ENCODE measurements around the gene PSEN1. TPM values are rescaled to one million over a fixed set of nuclear protein-coding genes. Genes with fewer than 3 reads are reported as not detected.
A peak's percentile ranks its signal among the peaks of the same experiment; 100 is the strongest.

The PSEN1 gene
- total RNA-seq = 10 to 100 TPM; 38.5 to 43.0 TPM

DNA sequence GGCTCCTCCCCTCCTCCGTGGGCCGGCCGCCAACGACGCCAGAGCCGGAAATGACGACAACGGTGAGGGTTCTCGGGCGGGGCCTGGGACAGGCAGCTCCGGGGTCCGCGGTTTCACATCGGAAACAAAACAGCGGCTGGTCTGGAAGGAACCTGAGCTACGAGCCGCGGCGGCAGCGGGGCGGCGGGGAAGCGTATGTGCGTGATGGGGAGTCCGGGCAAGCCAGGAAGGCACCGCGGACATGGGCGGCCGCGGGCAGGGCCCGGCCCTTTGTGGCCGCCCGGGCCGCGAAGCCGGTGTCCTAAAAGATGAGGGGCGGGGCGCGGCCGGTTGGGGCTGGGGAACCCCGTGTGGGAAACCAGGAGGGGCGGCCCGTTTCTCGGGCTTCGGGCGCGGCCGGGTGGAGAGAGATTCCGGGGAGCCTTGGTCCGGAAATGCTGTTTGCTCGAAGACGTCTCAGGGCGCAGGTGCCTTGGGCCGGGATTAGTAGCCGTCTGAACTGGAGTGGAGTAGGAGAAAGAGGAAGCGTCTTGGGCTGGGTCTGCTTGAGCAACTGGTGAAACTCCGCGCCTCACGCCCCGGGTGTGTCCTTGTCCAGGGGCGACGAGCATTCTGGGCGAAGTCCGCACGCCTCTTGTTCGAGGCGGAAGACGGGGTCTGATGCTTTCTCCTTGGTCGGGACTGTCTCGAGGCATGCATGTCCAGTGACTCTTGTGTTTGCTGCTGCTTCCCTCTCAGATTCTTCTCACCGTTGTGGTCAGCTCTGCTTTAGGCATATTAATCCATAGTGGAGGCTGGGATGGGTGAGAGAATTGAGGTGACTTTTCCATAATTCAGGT lies at the start of gene PSEN1:
PSEN1 (plus strand) TSS at position 121 of the 839 bp plus-strand sequence. CDS start 11,513 bp downstream, outside the sequence.
- Mint-ChIP-seq H3K27me3 (no peaks in the 10 kb centered on the region), H3K27ac (peak within 1 kb of the TSS; percentile 99), H3K9me3 (peaks cover 14% of the 10 kb centered on the region), H3K4me3 (peak within 1 kb of the TSS; percentile 85), H3K4me1 (peaks cover 19% of the 10 kb centered on the region), H3K36me3 (peaks cover 26% of the 10 kb centered on the region)
- DNase-seq (peak; percentile 99), ATAC-seq (ENCODE audit: low read depth) (peak; percentile 93)
- POLR2A ChIA-PET = interaction anchor here (0.6 to 1.7 kb wide), 11 partner anchors 10 to 618 kb away, joined by 3 to 15 read pairs (median 4); partner anchors contain the start of genes NUMB, RBM25, RIOX1 and ZFYVE1

GRCh38 chr14:73091044-73091443 lies 45.3 kb upstream of the PSEN1 start:
- Mint-ChIP-seq H3K4me1 (peaks cover 6% of the 10 kb centered on the region), H3K27me3 (no peaks in the 10 kb centered on the region), H3K4me3 (no peak overlapping the region), H3K9me3 (no peaks in the 10 kb centered on the region), H3K27ac (no peak overlapping the region), H3K36me3 (peaks cover 46% of the 10 kb centered on the region)
- POLR2A ChIA-PET = no interaction called here
- DNase-seq (no peak), ATAC-seq (ENCODE audit: low read depth) (no peak)

DNA sequence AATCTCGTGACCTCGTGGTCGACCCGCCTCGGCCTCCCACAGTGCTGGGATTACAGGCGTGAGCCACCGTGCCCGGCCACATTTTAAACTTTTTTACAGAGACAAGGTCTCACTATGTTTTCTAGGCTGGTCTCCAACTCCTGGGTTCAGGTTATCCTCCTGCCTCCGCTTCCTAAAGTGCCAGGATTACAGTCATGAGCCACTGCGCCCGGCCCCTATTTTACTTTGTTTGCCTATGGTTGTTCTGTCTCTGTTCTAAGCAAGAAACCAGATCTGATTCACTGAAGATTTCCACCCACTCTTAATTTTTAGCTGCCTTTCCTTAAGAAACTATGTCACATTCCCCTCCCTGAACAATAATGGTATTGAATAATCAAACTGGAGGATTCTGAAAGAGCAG lies 38.9 kb upstream of the PSEN1 start:
- Mint-ChIP-seq H3K4me3 (no peak overlapping the region), H3K9me3 (no peaks in the 10 kb centered on the region), H3K36me3 (peaks cover 20% of the 10 kb centered on the region), H3K27ac (no peak overlapping the region), H3K4me1 (peaks cover 4% of the 10 kb centered on the region), H3K27me3 (no peaks in the 10 kb centered on the region)
- POLR2A ChIA-PET = interaction anchor here (0.6 kb wide), 1 partner anchor 23 kb away, joined by 5 read pairs; no protein-coding TSS in a partner anchor
- DNase-seq (no peak), ATAC-seq (ENCODE audit: low read depth) (no peak)

DNA sequence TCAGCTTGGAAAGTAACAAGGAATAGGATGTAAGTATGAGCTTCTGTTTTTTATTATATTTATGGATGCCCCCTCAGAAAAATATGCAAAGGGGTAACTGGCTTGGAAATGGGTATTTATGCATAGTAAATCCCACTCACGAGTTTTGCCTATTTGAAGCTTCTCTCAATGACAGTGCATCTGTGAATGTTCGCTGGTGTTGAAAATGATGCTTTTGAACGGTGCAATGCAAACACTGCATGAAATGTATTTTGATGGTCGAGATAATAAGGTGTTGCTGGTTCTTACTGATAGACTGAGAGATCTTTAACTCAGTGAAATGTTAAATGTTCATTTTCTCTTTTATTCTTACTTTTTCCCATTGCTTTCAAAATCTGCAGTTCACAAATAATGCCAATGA lies 36.0 kb upstream of the PSEN1 start:
- no peak overlapping the region for H3K27ac Mint-ChIP-seq

DNA sequence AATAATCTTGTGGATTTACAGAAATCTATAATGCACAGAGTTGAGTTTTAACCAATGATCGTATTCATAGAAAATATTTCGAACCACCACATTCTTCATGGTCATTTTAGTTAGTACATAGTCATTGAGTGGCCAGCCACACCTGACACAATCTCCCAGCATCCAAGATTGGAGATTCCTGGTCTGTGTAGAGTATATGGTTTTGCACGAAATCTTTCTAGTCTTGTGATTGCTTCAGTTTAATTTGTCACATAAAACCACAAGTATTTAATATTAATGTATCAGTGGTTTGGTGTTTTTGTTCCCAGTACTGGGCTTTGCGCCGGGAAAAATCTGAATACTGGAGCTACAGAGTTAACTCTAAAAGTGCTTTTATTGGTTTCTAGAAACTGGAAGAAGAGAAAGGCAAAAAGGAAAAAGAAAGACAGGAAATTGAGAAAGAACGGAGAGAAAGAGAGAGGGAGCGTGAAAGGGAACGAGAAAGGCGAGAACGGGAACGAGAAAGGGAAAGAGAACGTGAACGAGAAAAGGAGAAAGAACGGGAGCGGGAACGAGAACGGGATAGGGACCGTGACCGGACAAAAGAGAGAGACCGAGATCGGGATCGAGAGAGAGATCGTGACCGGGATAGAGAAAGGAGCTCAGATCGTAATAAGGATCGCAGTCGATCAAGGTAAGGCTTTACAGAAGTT lies 33.4 kb upstream of the PSEN1 start:
- no peaks in the 10 kb centered on the region for H3K9me3 Mint-ChIP-seq
- ATAC-seq (ENCODE audit: low read depth) (no peak), DNase-seq (no peak)
- H3K27ac Mint-ChIP-seq = no peak overlapping the region
- POLR2A ChIA-PET = no interaction called here
- H3K36me3 Mint-ChIP-seq = peaks cover 25% of the 10 kb centered on the region
- H3K4me1 Mint-ChIP-seq = no peaks in the 10 kb centered on the region
- H3K4me3 Mint-ChIP-seq = no peak overlapping the region
- no peaks in the 10 kb centered on the region for H3K27me3 Mint-ChIP-seq

More for the DNA sequence above, 36.0 kb upstream of the PSEN1 start:
- Mint-ChIP-seq H3K27me3 (no peaks in the 10 kb centered on the region), H3K4me3 (no peak overlapping the region), H3K36me3 (peaks cover 22% of the 10 kb centered on the region), H3K9me3 (no peaks in the 10 kb centered on the region), H3K4me1 (peaks cover 4% of the 10 kb centered on the region)
- POLR2A ChIA-PET = no interaction called here
- no peak for DNase-seq
- no peak for ATAC-seq (ENCODE audit: low read depth)

DNA sequence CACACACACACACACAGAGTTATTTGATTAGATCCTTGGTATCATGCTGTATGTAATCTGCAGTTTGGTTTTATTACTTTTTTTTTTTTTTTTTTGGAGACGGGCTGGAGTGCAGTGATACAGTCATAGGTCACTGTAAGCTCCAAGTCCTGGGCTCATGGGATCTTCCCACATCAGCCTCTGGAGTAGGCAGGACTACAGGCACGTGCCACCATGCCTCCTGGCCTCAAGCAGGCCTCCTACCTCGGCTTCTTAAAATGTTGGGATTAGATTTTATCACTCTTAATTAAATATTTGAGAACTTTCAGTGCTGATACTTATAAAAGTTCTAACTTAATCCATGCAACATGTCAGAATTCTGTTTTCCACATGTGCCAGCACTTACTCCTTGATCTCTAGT lies 31.3 kb upstream of the PSEN1 start:
- no peak for DNase-seq
- no peak overlapping the region for H3K4me3 Mint-ChIP-seq
- H3K9me3 Mint-ChIP-seq = no peaks in the 10 kb centered on the region
- H3K36me3 Mint-ChIP-seq = peaks cover 34% of the 10 kb centered on the region
- no peaks in the 10 kb centered on the region for H3K4me1 Mint-ChIP-seq
- H3K27ac Mint-ChIP-seq = no peak overlapping the region
- ATAC-seq (ENCODE audit: low read depth) = no peak
- H3K27me3 Mint-ChIP-seq = no peaks in the 10 kb centered on the region
- POLR2A ChIA-PET = no interaction called here

- ATAC-seq (ENCODE audit: low read depth) (no peak), DNase-seq (no peak)
- Mint-ChIP-seq H3K4me3 (no peak overlapping the region), H3K27ac (no peak overlapping the region), H3K4me1 (no peaks in the 10 kb centered on the region), H3K27me3 (no peaks in the 10 kb centered on the region), H3K9me3 (no peaks in the 10 kb centered on the region), H3K36me3 (peaks cover 30% of the 10 kb centered on the region)
- POLR2A ChIA-PET = no interaction called here
Measured at GRCh38 chr14:73105727-73106126, 30.6 kb upstream of the PSEN1 start.

- ATAC-seq (ENCODE audit: low read depth) (no peak), DNase-seq (no peak)
- Mint-ChIP-seq H3K36me3 (peaks cover 36% of the 10 kb centered on the region), H3K27ac (peak overlapping the region; percentile 3), H3K4me1 (peaks cover 7% of the 10 kb centered on the region), H3K4me3 (no peak overlapping the region), H3K9me3 (no peaks in the 10 kb centered on the region), H3K27me3 (no peaks in the 10 kb centered on the region)
- POLR2A ChIA-PET = no interaction called here
Measured at GRCh38 chr14:73116079-73116665, 20.1 kb upstream of the PSEN1 start.

- H3K9me3 Mint-ChIP-seq = no peaks in the 10 kb centered on the region
- no peak overlapping the region for H3K27ac Mint-ChIP-seq
- H3K4me1 Mint-ChIP-seq = peaks cover 3% of the 10 kb centered on the region
- no peaks in the 10 kb centered on the region for H3K27me3 Mint-ChIP-seq
- H3K4me3 Mint-ChIP-seq = no peak overlapping the region
- POLR2A ChIA-PET = no interaction called here
- no peak for DNase-seq
- no peak for ATAC-seq (ENCODE audit: low read depth)
- peaks cover 22% of the 10 kb centered on the region for H3K36me3 Mint-ChIP-seq
Measured at GRCh38 chr14:73124180-73124894, 12.0 kb upstream of the PSEN1 start.

- no peaks in the 10 kb centered on the region for H3K27me3 Mint-ChIP-seq
- no peak overlapping the region for H3K4me3 Mint-ChIP-seq
- POLR2A ChIA-PET = no interaction called here
- peaks cover 3% of the 10 kb centered on the region for H3K4me1 Mint-ChIP-seq
- H3K36me3 Mint-ChIP-seq = peaks cover 17% of the 10 kb centered on the region
- H3K9me3 Mint-ChIP-seq = no peaks in the 10 kb centered on the region
- no peak for DNase-seq
- no peak overlapping the region for H3K27ac Mint-ChIP-seq
- no peak for ATAC-seq (ENCODE audit: low read depth)
Measured at GRCh38 chr14:73125169-73125588, 11.1 kb upstream of the PSEN1 start.

DNA sequence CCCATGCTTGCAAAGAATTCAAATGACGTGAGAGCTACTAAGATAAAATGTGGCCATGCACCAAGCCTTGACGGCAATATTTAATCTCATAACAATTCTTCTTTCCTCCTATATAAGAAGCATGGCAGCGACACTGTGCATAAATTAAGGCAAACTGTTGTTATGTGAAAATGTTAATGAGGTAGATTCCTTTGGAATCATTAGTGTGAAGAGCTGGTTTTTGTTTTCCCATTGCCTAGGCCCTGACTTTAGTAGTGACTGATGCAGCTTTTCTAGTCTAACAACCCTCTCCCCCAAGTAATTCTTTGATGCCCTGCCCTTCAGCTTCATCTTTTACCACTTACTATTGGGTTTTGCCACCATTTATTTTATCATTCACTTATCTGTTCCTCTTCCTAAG lies 10.6 kb upstream of the PSEN1 start:
- Mint-ChIP-seq H3K27ac (no peak overlapping the region), H3K27me3 (no peaks in the 10 kb centered on the region), H3K4me3 (no peak overlapping the region), H3K4me1 (peaks cover 3% of the 10 kb centered on the region), H3K9me3 (no peaks in the 10 kb centered on the region), H3K36me3 (peaks cover 17% of the 10 kb centered on the region)
- POLR2A ChIA-PET = interaction anchor here (1.2 kb wide), 1 partner anchor 10 kb away, joined by 3 read pairs; the partner anchor contains the start of gene PSEN1
- DNase-seq (no peak), ATAC-seq (ENCODE audit: low read depth) (no peak)

- H3K36me3 Mint-ChIP-seq = peaks cover 23% of the 10 kb centered on the region
- POLR2A ChIA-PET = no interaction called here
Measured at GRCh38 chr14:73133795-73134194, 2.5 kb upstream of the PSEN1 start.

GRCh38 chr14:73136085-73136386 lies 271 bp upstream of the PSEN1 start:
- DNase-seq = no peak
- H3K4me1 Mint-ChIP-seq = peaks cover 18% of the 10 kb centered on the region
- no peak for ATAC-seq (ENCODE audit: low read depth)
- H3K36me3 Mint-ChIP-seq = peaks cover 24% of the 10 kb centered on the region
- H3K4me3 Mint-ChIP-seq = peak overlapping the region; percentile 85
- peaks cover 15% of the 10 kb centered on the region for H3K9me3 Mint-ChIP-seq
- H3K27ac Mint-ChIP-seq = peak overlapping the region; percentile 99
- POLR2A ChIA-PET = interaction anchor here (0.6 to 1.7 kb wide), 11 partner anchors 10 to 618 kb away, joined by 3 to 15 read pairs (median 4); partner anchors contain the start of genes NUMB, RBM25, RIOX1 and ZFYVE1
- no peaks in the 10 kb centered on the region for H3K27me3 Mint-ChIP-seq

More at GRCh38 chr14:73133795-73134194, 2.5 kb upstream of the PSEN1 start:
- Mint-ChIP-seq H3K9me3 (peaks cover 15% of the 10 kb centered on the region), H3K27me3 (no peaks in the 10 kb centered on the region), H3K4me1 (peaks cover 14% of the 10 kb centered on the region), H3K27ac (no peak overlapping the region), H3K4me3 (no peak overlapping the region)
- DNase-seq (no peak), ATAC-seq (ENCODE audit: low read depth) (no peak)
